NCI-H345 (cell line): ENCODE data around the gene PSMB7.
"Not testable (repeated sequence)": the region's sequence is repeated elsewhere in the genome, so short reads cannot be mapped to it uniquely, and the experiment has no call there.

Experiments
- DNase-seq: peaks from one replicate; lab custom pipeline; 2025; lab: John Stamatoyannopoulos, UW

Gene PSMB7

GRCh38 chr9:124442826-124443225, 27.6 kb upstream of the PSMB7 start:
- no peak for DNase-seq

- DNase-seq = no peak
Observed at GRCh38 chr9:124442379-124442778, 27.1 kb upstream of the PSMB7 start.

GRCh38 chr9:124441291-124441690, 26.0 kb upstream of the PSMB7 start:
- no peak for DNase-seq

- DNase-seq = no peak
Observed at GRCh38 chr9:124440786-124441185, 25.5 kb upstream of the PSMB7 start.

GRCh38 chr9:124439686-124440243, 24.5 kb upstream of the PSMB7 start:
- no peak for DNase-seq

GRCh38 chr9:124439086-124439485, 23.8 kb upstream of the PSMB7 start:
- no peak for DNase-seq

- DNase-seq = no peak
Observed at GRCh38 chr9:124438091-124438490, 22.8 kb upstream of the PSMB7 start.

GRCh38 chr9:124437086-124437485, 21.8 kb upstream of the PSMB7 start:
- DNase-seq = peak; percentile 57

- DNase-seq = no peak
Observed at GRCh38 chr9:124436320-124436719, 21.1 kb upstream of the PSMB7 start.

GRCh38 chr9:124429530-124429867, 14.3 kb upstream of the PSMB7 start:
- no peak for DNase-seq

GRCh38 chr9:124428751-124429529, 13.7 kb upstream of the PSMB7 start:
- peak; percentile 65 for DNase-seq

GRCh38 chr9:124427281-124427680, 12.0 kb upstream of the PSMB7 start:
- DNase-seq = no peak

GRCh38 chr9:124426361-124426760, 11.1 kb upstream of the PSMB7 start:
- no peak for DNase-seq

- not testable (repeated sequence) for DNase-seq
Observed at GRCh38 chr9:124425733-124426132, 10.5 kb upstream of the PSMB7 start.

- DNase-seq = no peak
Observed at GRCh38 chr9:124423591-124423990, 8.3 kb upstream of the PSMB7 start.

- no peak for DNase-seq
Observed at GRCh38 chr9:124423155-124423554, 7.9 kb upstream of the PSMB7 start.

- DNase-seq = peak; percentile 93
Observed at GRCh38 chr9:124420991-124421543, 5.8 kb upstream of the PSMB7 start.

GRCh38 chr9:124419832-124420489, 4.7 kb upstream of the PSMB7 start:
- no peak for DNase-seq

GRCh38 chr9:124415852-124416484, 726 bp upstream of the PSMB7 start:
- DNase-seq = no peak

- DNase-seq = no peak
Observed at GRCh38 chr9:124414612-124415011, 630 bp downstream of the PSMB7 start.

GRCh38 chr9:124412228-124412575, 3.0 kb downstream of the PSMB7 start:
- DNase-seq = no peak

GRCh38 chr9:124411514-124412227, 3.6 kb downstream of the PSMB7 start:
- no peak for DNase-seq
